ENCODE measurements around the gene SLC5A10.
A peak's percentile ranks its signal among the peaks of the same experiment; 100 is the strongest.
"Not testable (repeated sequence)": the region's sequence is repeated elsewhere in the genome, so short reads cannot be mapped to it uniquely, and the experiment has no call there.

Gene SLC5A10

DNA sequence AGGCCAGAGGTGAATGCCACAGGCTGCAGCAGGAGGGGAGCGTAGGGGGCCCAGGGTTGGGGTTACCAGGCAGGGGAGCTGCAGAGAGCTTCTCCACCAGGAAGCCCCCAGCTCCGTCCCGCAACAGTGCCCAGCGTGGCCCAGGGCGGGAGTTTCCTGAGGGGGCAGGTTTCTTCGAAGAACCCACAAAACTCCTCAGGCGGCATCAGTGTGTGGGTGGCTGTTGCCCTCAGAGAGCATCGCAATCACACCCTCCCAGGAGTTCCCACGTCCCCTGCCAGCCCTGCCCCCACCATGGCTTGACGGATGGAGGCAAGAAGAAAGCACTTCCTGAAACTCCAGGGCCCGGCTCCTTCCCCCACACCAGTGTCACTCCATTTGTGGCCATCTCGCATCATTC is 86.8 kb downstream of the SLC5A10 start:
- not testable (repeated sequence) for H3K27ac ChIP-seq

DNA sequence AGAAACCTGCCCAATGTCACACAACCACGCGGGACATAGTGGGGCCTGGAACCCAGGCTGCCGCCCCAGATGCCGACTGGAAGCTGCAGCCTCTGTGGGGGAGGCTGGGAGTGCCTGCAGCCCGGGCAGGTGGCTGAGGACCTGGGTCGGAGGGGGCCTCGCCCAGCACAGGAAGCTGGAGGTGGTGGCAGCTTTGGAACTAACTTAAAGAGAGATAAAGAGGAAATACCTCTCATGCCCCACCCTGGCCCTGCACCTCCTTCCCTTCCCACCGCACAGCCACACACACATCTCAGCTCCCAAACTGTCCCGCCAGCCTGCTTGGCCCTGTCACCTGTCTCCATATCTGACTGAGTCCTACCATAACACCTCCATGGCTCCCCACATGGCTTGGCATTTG is 88.4 kb downstream of the SLC5A10 start:
- H3K27ac ChIP-seq: not testable (repeated sequence)

DNA sequence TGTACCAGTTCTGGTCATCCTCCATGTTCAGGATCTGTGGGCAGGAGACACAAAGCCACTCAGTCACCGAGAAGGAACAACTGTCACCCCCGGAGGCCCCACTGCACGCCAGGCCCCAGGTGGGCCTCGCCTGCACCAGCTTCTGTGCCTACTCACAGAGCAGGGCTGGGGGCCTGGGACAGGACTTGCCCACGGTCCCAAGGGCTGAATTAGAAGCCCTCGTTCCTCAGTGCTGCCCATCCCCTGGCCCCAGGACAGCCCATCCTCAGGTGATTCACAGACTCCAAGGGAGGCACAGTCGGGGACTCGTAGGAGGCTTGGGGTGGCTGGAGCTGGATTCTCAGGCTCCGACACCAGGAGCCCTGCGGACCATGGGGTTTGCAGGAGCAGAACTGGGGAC is 89.9 kb downstream of the SLC5A10 start:
- H3K27ac ChIP-seq: not testable (repeated sequence)

DNA sequence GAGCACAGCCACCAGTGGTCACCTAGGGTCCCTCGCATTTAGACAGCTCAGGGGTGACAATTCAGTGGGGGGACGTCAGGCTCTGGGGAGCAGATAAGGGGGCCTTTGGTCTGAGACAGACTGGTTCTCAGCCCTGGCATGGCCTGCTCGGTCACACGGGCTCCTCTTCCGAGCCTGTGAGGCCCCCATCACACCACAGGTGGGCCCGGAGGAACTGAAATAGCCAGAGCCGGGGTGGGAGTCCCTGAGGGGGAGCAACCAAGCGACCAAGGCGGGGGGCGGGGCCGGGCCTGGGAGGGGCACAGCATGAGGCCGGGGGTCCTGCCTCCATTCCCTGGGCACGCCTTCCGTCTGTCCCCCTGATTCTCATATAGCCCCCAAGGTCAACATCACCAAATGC is 90.4 kb downstream of the SLC5A10 start:
- not testable (repeated sequence) for H3K27ac ChIP-seq

DNA sequence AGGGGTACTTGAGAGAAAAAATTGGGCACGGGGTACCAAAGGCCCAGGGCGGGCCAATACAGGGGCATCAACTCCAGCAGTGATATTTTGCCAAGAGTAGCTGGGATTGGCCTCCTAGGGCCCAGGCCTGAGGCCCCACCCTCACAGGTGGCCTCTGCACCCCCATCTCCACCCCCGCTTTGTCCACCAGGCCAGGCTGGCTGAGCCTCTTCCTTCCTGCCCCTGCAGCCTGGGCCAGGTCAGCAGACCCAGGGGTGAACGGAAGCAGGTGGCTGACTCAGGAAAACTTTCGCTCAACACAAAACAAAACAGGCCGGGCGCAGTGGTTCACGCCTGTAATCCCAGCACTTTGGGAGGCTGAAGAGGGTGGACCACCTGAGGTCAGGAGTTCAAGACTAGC is 91.1 kb downstream of the SLC5A10 start:
- H3K27ac ChIP-seq: not testable (repeated sequence)

DNA sequence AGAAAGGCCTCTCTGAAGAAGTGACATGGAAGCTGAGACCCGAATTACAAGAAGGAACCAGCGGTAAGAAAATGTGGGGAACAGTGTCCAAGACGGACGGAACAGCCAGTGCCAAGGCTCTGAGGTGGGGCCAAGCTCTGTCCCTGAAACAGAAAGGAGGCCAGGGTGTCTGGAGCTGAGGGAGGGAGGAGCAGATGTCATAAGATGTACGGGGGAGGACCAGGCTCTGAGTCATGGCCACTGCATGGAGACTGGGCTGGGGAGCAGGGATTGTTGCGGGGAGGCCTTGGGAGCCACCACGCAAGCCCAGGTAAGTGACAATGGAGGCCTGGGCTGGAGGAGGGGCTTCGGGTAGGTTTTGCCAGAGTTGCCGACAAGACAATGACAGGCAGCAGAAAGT is 92.7 kb downstream of the SLC5A10 start:
- not testable (repeated sequence) for H3K27ac ChIP-seq

DNA sequence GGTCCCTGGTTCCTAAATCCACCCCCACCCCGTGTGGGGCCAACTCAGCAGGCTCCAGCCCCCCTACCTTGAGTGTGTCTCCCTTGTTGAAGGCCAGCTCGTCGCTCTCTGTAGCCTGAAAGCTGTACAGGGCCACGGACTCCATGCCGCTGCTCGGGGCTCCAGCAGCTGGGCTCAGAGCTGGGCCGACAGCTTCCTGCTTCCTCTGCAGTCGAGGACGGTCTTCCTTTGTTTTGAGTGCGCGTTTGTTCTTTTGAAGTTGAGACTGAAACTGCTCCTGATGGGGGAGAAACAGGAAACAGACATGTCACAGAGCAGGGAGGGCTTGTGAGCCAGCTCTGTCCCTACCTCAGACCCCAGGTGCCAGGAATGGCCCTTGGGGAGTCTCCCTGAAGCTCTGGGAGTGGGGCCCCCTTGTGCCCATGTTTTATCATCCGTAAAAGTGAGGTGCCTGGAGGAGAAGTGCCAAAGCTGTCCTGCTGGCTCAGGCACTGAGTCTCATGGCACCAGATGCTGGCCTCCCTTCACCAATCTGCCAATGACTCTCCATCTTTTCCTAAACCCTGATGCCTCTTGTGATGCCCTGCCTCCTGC is 94.9 kb downstream of the SLC5A10 start, which contains the start of gene GRAP:
GRAP (minus strand) TSS at position 176 of the 594 bp plus-strand sequence; CDS start at position 145, 31 bp downstream.
- H3K27ac ChIP-seq: not testable (repeated sequence)

DNA sequence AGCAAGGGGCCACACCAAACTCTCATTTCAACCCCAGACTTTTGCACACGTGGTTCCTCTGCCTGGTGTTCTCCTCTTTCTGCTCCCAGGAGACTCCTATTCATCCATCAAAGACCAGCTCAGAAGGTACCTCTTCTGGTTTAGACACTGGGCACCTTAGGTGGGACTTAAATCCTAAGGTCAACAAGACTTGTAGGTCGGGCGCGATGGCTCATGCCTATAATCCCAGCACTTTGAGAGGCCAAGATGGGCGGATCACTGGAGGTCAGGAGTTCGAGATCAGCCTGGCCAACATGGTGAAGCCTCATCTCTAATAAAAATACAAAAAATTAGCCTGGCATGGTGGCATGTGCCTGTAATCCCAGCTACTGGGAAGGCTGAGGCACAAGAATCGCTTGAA is 95.5 kb downstream of the SLC5A10 start:
- not testable (repeated sequence) for H3K27ac ChIP-seq

DNA sequence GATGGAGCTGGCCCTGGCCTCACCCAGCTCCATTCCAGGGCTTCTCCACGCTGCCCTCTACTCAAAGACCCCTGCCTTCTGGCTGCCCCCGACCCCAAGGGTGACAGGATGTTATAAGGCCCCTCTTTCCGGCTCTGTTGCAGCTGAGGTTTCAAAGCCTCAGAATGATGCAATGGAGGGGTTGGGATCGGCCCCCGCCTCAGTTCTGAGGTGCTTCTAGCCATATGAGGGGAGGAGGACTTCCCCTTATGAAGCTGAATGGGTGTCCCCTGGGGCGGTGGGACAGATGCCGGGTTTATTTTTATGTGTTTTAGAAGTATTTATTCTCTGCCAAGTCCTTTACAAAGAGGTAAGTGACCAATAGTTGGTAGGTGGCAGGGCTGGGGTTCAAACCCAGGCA is 96.9 kb downstream of the SLC5A10 start:
- H3K27ac ChIP-seq: not testable (repeated sequence)

DNA sequence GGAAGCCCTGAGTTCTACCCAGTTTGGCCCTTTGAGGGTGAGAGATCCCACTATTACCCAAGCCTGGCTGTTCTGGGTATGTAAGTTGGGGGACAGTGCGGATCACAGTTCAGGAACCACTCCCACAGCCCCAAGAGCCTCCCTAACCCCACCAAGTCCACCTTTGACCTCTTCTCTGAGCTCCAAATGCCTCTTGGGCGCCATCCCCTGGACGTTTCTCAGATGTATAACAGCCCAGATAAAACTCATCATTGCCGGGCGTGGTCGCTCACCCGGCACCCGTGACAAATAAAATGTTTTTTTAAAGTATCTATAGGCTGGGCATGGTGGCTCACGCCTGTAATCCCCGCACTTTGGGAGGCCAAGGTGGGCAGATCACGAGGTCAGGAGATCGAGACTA is 103.5 kb downstream of the SLC5A10 start:
- H3K27ac ChIP-seq: not testable (repeated sequence)

DNA sequence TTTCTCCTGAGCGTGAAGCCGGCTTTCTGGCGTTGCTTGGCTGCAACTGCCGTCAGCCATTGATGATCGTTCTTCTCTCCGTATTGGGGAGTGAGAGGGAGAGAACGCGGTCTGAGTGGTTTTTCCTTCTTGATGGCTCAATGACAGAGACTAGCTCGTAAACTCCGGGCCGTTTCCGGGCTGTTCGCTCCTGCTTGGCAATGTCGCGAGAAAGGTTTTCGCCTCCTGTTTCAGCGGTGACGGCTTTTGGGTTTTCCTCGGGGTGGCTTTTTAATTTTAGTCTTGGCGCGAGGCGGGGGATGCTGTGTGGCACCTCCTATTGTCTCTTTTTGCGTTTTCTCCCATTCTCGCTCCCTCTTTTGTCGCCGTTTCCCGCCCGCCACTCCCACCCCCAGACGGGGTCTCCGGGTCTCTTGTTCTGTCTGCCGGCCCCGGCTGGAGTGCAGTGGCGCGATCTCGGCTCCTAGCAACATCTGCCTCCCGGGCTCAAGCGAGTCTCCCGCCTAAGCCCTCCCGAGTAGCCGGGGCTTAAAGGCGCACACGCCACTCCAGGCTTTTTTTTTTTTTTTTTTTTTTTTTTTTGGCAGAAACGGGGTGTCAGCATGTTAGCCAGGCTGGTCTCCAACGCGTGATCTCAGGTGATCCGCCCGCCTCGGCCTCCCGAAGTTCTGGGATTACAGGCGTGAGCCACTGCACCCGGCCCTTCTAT is 110.2 kb downstream of the SLC5A10 start:
- H3K27ac ChIP-seq: not testable (repeated sequence)

DNA sequence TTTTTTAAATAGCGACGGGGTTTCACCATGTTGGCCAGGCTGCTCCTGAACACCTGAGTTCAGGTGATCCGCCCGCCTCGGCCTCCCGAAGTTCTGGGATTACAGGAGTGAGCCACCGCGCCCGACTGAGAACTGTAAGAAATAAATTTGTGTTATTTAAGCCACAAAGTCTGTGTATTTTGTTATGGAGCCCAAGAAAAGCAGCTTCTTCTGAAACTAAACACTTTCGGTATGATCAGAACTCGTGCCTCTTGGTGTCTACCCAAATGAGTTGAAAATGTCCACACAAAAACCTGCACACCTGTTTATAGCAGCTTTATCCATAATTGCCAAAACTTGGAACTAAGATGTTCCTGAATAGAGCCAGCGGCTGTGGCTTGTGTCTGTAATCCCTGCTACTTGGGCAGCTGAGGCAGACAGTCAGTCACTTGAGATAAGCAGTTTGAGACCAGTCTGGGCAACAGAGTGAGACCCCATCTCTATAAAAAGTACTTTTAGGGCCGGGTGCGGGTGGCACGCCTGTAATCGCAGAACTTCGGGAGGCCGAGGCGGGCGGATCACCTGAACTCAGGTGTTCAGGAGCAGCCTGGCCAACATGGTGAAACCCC is 110.9 kb downstream of the SLC5A10 start:
- peak overlapping the region; percentile 78 for H3K27ac ChIP-seq

DNA sequence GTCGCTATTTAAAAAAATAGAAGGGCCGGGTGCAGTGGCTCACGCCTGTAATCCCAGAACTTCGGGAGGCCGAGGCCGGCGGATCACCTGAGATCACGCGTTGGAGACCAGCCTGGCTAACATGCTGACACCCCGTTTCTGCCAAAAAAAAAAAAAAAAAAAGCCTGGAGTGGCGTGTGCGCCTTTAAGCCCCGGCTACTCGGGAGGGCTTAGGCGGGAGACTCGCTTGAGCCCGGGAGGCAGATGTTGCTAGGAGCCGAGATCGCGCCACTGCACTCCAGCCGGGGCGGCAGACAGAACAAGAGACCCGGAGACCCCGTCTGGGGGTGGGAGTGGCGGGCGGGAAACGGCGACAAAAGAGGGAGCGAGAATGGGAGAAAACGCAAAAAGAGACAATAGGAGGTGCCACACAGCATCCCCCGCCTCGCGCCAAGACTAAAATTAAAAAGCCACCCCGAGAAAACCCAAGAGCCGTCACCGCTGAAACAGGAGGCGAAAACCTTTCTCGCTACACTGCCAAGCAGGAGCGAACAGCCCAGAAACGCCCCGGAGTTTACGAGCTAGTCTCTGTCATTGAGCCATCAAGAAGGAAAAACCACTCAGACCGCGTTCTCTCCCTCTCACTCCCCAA is 111.5 kb downstream of the SLC5A10 start:
- peak overlapping the region; percentile 78 for H3K27ac ChIP-seq

DNA sequence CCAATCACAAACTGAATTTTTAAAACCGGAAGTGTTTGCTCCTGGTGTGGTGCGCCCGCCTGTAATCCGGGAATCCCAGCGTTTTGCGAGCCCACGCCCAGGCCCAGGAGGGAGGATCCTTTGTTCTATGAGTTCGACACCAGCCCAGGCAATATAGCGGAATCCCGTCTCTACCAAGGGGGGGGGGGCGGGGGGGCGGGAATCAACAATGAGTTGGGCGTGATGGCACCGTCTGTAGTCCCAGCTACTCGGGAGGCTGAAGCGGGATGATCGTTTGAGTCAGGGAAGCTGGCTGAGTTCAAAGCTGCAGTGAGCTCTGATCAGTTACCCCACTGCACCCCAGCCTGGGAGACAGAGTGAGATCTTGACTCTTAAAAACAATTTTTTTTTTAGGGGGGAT is 112.4 kb downstream of the SLC5A10 start:
- H3K27ac ChIP-seq: not testable (repeated sequence)

DNA sequence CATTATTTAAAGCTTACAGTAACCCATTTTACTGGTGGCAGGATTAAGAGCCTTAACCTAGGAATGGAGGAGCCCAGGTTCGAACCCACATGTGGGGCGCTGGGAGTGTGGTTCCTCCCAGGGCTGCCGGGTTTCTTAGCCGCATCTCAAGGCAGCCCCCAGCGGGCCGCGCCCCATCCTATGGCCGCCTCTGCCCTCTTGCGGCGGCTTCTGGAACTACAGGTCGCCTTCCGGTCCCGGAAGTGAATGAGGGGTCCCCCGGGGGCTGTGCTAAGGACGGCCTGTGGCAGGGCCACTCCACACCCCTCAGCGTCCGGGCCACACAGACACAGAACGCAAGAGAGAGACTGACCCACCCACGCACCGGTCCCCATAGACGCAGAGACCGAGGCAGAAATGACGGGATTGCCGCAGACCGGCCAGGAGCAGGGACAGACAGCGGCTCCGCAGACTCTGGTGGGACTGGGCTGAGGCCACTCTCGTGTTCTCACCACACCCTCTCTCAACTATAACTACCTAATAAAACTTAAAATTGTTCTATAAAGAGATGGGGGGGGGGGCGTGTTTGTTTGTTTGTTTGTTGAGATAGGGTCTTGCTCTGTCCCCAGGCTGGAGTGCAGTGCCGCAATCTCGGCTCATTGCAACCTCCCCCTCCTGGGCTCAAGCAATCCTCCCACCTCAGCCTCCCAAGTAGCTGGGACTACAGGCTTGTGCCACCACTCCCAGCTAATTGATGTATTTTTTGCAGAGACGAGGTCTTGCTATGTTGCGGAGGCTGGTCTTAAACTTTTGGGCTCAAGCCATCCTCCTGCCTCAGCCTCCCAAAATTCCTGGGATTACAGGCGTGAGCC is 118.6 kb downstream of the SLC5A10 start:
- not testable (repeated sequence) for H3K27ac ChIP-seq
